A673 (cell line): ENCODE data around the gene SNAP25. TPM values are rescaled to one million over a fixed set of nuclear protein-coding genes. Genes with fewer than 3 reads are reported as not detected.

ENCODE experiments used
- BruUV-seq: library from RNA; stranded (reverse); fragments of 400-500 nt; replicated peaks from 2 replicates; lab custom pipeline; 2021; lab: Mats Ljungman, UMichigan
- CTCF ChIA-PET: fragments of 300-600 bp; sonication (Branson Sonifier 250); formaldehyde crosslinking; loops from one replicate; lab custom pipeline; 2022; ENCODE audit warnings: antibody characterized with exemption; lab: Charles Lee
- POLR2A ChIA-PET: fragments of 300-600 bp; sonication (Branson Sonifier 250); formaldehyde crosslinking; loops from one replicate; lab custom pipeline; 2022; ENCODE audit warnings: antibody characterized with exemption; ENCODE audit not compliant: low non-redundant PET; lab: Charles Lee
- DNase-seq: peaks from one replicate; pipeline ENCODE4 v3.0.0-alpha.2; 2015; ENCODE audit warnings: low spot score
- H3K27ac ChIP-seq: fragments of 200-600 bp; sonication (generic); 2 replicates; pipeline ENCODE4 v1.5.1; 2016; ENCODE audit warnings: mixed run types, low read depth, mild to moderate bottlenecking, mixed read lengths, antibody characterized with exemption, low read length; ENCODE audit not compliant: poor library complexity, severe bottlenecking
- H3K27me3 ChIP-seq: fragments of 200-600 bp; sonication (generic); replicated peaks from 2 replicates; pipeline ENCODE4 v1.6.1; 2017; ENCODE audit warnings: mixed run types, low read depth, mild to moderate bottlenecking, mixed read lengths, antibody characterized with exemption, low read length; ENCODE audit not compliant: insufficient read depth, poor library complexity
- H3K36me3 ChIP-seq: fragments of 200-600 bp; sonication (generic); 2 replicates; pipeline ENCODE4 v1.6.1; 2016; ENCODE audit warnings: mixed run types, mild to moderate bottlenecking, mixed read lengths, antibody characterized with exemption, low read length; ENCODE audit not compliant: insufficient read depth, poor library complexity, severe bottlenecking
- H3K4me1 ChIP-seq: fragments of 200-600 bp; sonication (generic); 2 replicates; pipeline ENCODE4 v1.6.1; 2017; ENCODE audit warnings: mixed run types, mild to moderate bottlenecking, mixed read lengths, antibody characterized with exemption, low read length; ENCODE audit not compliant: insufficient read depth, poor library complexity, severe bottlenecking
- H3K4me3 ChIP-seq: fragments of 200-600 bp; sonication (generic); 2 replicates; pipeline ENCODE4 v1.5.1; 2016; ENCODE audit warnings: low read depth, mixed run types, mild to moderate bottlenecking, mixed read lengths, low read length; ENCODE audit not compliant: poor library complexity, severe bottlenecking
- H3K9me3 ChIP-seq: fragments of 200-600 bp; sonication (generic); 2 replicates; pipeline ENCODE4 v1.6.1; 2016; ENCODE audit warnings: mixed run types, low read depth, mild to moderate bottlenecking, mixed read lengths, antibody characterized with exemption, low read length; ENCODE audit not compliant: poor library complexity, severe bottlenecking
- EZH2 ChIP-seq: fragments of 200-600 bp; sonication (generic); IDR thresholded peaks from 2 replicates; pipeline ENCODE4 v1.6.1; 2017; ENCODE audit warnings: borderline replicate concordance, low read depth, mild to moderate bottlenecking, mixed read lengths, antibody characterized with exemption, low read length; ENCODE audit not compliant: poor library complexity, severe bottlenecking
- intact Hi-C: fragments of 100-400 bp; cut with micrococcal nuclease; formaldehyde crosslinking; loops from one replicate; pipeline ENCODE4 v1.10.0; 2022; ENCODE audit not compliant: unreplicated experiment
- total RNA-seq: library from RNA; stranded (reverse); gene quantifications from 2 replicates; pipeline ENCODE4 v1.2.3, GENCODE V29; 2021
- TF ChIP-seq, protein P1 (sequence below): fragments of 300-800, 200-600 bp; sonication (generic); conservative IDR thresholded peaks from 2 replicates; pipeline ENCODE4 v1.5.1; 2017; ENCODE audit warnings: low read depth, mild to moderate bottlenecking, antibody characterized with exemption, low read length, moderate library complexity, mixed read lengths

Gene SNAP25
- total RNA-seq, 1 experiment from 2014 or later = 5.8 TPM

DNA sequence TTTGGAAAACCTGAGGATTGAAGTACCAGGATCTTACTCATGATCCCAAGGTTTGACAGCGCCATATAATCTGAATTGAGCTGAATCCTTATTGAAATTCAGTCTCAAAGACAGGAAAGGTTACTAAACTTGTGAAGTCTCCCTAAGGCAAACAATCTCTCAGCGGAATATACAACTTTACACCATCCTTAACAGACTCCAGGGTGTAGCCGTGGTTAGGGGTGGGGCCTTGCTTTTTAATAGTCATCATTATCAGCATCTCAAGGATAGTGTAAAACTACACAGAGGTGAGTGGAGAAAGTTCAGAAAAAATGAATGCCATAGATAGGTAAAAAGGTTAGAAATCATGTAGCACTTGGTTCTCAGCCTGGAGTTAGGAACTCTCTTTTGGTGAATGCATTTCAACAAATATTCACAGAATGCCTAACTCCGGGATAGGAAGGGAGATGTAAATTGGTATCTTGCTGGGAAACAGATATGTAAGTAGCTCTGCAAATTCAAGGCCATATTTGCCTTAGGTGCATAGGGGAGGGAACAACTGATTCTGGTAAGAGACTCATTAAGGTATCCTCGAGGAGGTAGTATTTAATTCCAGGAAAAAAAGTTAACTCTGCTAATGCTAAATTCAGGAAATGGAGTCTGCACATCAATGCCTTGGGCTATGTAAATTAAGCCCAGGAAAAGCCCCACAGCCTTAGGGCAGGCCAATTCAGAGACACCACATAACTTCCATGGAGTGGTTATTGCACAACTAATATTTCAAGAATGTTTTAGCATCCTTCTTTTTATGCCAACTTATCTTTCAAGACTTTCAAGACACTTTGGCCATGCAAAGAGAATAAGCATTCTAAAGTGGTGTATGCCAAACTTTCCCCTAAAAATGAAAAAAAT is 61.6 kb downstream of the SNAP25 start:
- Histone ChIP-seq H3K27me3 (no peaks in the 10 kb centered on the region), H3K4me3 (no peak overlapping the region), H3K9me3 (no peaks in the 10 kb centered on the region), H3K4me1 (no peaks in the 10 kb centered on the region), H3K36me3 (no peaks in the 10 kb centered on the region), H3K27ac (no peak overlapping the region)
- CTCF ChIA-PET = no interaction called here
- TF ChIP-seq, protein P1, sequence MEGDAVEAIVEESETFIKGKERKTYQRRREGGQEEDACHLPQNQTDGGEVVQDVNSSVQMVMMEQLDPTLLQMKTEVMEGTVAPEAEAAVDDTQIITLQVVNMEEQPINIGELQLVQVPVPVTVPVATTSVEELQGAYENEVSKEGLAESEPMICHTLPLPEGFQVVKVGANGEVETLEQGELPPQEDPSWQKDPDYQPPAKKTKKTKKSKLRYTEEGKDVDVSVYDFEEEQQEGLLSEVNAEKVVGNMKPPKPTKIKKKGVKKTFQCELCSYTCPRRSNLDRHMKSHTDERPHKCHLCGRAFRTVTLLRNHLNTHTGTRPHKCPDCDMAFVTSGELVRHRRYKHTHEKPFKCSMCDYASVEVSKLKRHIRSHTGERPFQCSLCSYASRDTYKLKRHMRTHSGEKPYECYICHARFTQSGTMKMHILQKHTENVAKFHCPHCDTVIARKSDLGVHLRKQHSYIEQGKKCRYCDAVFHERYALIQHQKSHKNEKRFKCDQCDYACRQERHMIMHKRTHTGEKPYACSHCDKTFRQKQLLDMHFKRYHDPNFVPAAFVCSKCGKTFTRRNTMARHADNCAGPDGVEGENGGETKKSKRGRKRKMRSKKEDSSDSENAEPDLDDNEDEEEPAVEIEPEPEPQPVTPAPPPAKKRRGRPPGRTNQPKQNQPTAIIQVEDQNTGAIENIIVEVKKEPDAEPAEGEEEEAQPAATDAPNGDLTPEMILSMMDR = no peak
- no peak for TF ChIP-seq EZH2
- DNase-seq = peak; percentile 35
- BruUV-seq = no TSS peak
- intact Hi-C loops = no loop called here
- POLR2A ChIA-PET = no interaction called here

DNA sequence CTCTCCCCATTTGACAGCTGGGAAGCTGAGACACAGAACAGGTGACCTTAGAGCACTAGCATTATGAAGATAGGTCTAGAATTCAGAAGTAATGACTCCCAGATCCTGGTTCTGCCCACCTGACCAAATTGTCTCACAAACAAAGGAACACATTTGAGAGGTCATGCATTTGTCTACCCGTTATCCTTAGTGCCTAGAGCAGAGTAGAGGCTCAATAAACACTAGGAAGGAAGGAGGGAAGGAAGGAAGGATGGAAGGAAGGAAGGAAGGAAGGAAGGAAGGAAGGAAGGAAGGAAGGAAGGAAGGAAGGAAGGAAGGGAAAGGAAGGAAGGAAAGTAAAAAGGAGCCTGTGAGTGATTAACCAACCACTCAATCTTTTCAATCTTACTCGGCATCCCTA is 63.3 kb downstream of the SNAP25 start:
- ChIA-PET CTCF (no interaction called here), POLR2A (no interaction called here)
- DNase-seq = peak; percentile 32
- TF ChIP-seq EZH2 = no peak
- TF ChIP-seq, protein P1 = no peak
- BruUV-seq = no TSS peak
- Histone ChIP-seq H3K9me3 (no peaks in the 10 kb centered on the region), H3K36me3 (no peaks in the 10 kb centered on the region), H3K27ac (no peak overlapping the region), H3K4me3 (no peak overlapping the region), H3K4me1 (peaks cover 6% of the 10 kb centered on the region), H3K27me3 (no peaks in the 10 kb centered on the region)
- intact Hi-C loops = no loop called here

DNA sequence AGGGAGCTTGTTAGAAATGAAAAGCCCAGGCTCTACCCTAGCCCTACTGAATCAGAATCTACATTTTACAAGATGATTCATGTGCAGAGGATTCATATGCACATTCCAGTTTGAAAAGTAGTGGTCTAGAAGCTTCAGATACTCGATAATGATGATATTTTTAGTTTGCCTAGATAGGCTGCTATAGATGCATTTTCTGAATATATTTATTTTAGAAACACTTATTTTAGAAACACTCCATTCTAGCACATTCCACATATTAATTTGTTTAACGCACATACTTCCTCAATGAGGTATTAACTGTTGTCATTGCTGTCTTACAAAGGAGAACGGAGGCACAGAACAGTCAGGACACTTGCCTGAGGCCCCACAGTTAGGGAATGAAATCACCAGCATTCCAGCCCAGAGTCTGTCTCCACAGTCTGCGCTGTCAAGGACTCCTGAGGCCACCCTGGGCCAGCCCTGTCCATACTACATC is 64.4 kb downstream of the SNAP25 start:
- CTCF ChIA-PET = no interaction called here
- H3K4me3 ChIP-seq = no peak overlapping the region
- POLR2A ChIA-PET = no interaction called here
- H3K27me3 ChIP-seq = no peaks in the 10 kb centered on the region
- intact Hi-C loops = no loop called here
- peaks cover 6% of the 10 kb centered on the region for H3K4me1 ChIP-seq
- H3K9me3 ChIP-seq = no peaks in the 10 kb centered on the region
- TF ChIP-seq, protein P1 = no peak
- no peak for TF ChIP-seq EZH2
- no peak for DNase-seq
- H3K27ac ChIP-seq = no peak overlapping the region
- no TSS peak for BruUV-seq
- no peaks in the 10 kb centered on the region for H3K36me3 ChIP-seq
